Measurements from ENCODE around the gene NOPCHAP1.
"Not testable (repeated sequence)": the region's sequence is repeated elsewhere in the genome, so short reads cannot be mapped to it uniquely, and the experiment has no call there.

Gene NOPCHAP1

DNA sequence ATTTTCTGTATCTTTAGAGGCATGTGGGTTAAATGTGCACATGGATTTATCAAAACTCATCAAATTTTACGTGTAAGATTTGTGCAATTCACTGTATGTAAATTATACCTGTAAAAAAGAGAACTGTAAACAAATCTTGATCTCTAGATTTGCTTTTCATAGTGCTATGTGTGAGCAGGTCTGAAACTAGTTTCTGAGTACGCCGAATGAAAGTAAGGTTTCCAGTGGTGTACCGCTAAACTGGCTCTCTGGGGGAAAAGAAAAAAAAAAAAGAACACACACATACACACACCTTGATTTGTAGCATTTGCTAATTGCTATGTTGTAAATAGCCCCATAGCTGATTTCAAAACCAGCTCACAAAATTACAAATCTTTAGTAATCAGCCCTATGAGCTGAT lies 19.4 kb upstream of the NOPCHAP1 start:
- DNase-seq = no peak

- DNase-seq = no peak
Observed at GRCh38 chr12:104969343-104969742, 16.8 kb upstream of the NOPCHAP1 start.

DNA sequence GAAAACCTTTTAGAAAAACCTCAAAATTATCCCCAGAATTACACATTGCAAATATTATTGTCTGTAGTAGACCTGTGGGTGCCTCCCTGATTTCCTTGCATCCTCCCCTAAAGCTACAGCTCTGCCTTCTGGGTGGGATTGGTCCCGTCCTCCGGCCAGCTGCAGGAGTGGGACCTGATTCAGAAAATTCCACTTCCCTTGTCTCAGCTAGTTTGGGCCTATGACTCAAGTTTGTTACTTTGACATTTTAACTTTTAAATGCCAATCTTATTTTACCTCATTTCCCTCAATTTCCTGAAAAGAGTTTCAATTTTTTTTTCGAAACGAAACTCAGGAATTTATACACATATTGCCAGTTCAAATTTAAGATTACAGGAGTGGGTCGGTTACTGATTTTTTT lies 14.8 kb upstream of the NOPCHAP1 start:
- no peak for DNase-seq

DNA sequence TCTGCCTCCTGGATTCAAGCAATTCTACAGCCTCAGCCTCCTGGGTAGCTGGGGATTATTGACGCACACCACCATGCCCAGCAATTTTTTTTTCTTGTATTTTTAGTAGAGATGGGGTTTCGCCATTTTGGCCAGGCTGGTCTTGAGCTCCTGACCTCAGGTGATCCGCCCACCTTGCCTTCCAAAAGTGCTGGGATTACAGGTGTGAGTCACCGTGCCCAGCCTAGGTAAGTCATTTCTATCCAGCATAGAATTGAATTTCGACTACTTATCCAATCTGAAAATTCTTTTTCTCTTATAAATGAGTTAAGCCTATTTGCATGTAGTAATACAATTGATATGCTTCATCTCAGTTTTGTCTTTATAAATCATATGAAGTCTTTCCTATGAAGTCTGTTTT lies 12.9 kb upstream of the NOPCHAP1 start:
- no peak for DNase-seq

GRCh38 chr12:104974626-104975290 lies 11.4 kb upstream of the NOPCHAP1 start:
- DNase-seq = no peak

DNA sequence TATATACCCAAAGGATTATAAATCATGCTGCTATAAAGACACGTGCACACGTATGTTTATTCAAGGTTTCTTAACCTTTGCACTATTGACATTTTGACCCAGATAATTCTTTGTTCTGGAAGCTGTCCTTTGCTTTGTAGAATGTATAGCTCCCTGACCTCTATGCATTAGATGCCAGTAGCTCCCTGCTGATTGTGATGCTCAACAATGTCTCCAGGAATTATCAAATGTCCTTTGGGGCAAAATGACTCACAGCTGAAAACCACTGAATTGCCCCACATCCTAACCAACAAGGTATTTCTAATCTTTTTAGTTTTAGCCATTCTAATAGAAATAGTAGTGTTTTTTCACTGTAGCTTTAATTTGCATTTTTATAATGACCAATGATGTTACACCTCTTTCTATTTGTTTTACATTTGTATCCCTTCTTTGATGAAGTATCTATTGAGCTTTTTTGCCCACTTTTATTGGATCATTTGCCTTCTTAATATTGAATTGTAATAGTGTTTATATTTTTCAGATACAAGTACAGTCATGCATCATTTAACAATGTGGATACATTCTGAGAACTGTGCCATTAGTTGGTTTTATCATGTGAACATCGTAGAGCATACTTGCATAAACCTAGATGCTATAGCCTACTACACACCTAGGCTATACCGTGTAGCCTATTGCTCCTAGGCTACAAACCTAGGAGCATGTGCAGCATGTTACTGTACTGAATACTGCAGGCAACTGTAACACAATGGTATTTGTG lies 10.4 kb upstream of the NOPCHAP1 start:
- DNase-seq = no peak

- DNase-seq = no peak
Observed at GRCh38 chr12:104976703-104977102, 9.4 kb upstream of the NOPCHAP1 start.

DNA sequence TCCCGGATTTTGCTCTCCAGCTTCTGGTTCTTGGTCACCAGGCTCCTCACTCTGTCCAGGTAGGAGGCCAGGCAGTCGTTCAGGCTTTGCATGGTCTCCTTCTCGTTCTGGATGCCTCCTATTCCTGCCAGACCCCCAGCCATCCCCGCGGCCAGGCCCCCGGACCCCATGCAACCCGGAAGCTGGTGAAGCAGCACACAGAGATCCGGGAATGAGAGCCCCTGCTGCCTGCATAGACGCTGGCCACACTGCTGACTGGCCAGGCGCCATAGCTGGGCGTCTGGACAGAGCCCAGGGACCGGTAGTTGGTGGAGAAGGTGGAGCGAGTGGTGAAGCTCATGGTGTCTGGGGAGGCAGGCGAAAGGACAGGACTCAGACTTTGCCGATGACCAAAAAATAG lies 8.4 kb upstream of the NOPCHAP1 start:
- DNase-seq = not testable (repeated sequence)

- no peak for DNase-seq
Observed at GRCh38 chr12:104985206-104985605, 910 bp upstream of the NOPCHAP1 start.

- DNase-seq = no peak
Observed at GRCh38 chr12:104990950-104991349, 4.8 kb downstream of the NOPCHAP1 start.

DNA sequence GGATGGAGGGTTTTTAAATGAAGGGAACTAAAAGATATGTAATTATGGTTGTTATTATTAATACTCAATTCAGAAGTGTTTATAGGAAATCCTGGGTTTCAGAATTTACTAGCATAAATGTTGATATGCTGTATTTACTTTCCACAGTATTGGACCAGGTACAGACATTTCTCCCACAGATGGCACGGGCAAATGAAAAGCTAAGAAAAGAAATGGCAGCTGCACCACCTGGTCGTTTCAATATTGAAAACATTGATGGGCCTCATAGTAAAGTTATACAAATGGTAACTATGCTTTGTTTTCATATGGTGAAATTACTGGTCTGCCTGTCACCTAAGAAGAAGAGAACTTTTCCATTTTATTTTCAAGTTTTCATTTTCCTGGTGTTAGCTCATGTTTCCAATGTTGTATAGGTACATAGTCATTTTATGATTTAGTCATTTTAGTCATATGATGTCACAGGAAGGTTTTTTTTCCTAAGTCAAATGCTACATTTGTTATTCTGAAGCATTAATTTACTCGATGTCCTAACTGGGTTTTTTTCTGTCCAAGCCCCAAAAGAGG lies 5.5 kb downstream of the NOPCHAP1 start:
- DNase-seq = no peak

DNA sequence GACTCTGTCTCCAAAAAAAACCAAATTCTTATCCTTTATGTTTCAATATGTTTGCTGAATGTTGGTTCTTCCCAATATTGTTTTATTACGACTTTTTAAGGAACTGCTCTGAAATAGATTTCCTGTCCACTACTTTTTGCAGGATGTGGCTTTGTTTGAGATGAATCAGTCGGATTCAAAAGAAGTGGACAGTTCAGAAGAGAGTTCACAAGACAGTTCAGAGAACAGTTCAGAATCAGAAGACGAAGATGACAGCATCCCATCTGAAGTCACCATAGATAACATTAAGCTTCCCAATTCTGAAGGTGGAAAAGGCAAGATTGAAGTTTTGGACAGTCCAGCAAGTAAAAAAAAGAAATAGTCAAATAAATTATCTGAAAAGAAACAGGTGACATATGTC lies 8.2 kb downstream of the NOPCHAP1 start:
- no peak for DNase-seq

- no peak for DNase-seq
Observed at GRCh38 chr12:104997541-104997940, 11.4 kb downstream of the NOPCHAP1 start.

GRCh38 chr12:104998423-104999346 lies 12.6 kb downstream of the NOPCHAP1 start:
- DNase-seq = no peak

DNA sequence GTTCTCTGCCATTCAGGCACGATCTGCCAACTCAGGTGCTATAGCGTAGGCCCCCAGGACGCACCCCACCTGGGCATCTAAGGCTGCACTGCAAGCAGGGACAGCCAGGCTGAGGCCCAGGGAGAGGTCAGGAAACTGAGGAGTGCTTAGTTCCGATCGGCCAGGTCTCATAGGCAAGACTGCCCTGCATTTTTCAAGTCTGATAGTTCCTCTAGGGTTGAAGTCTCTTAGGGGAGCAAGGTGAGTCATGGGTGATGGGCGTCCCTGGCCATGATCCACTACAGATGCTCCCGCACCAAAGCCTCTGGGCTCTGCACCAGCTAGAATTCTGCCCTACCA lies 13.2 kb downstream of the NOPCHAP1 start:
- no peak for DNase-seq

GRCh38 chr12:105001476-105001875 lies 15.4 kb downstream of the NOPCHAP1 start:
- DNase-seq = no peak

DNA sequence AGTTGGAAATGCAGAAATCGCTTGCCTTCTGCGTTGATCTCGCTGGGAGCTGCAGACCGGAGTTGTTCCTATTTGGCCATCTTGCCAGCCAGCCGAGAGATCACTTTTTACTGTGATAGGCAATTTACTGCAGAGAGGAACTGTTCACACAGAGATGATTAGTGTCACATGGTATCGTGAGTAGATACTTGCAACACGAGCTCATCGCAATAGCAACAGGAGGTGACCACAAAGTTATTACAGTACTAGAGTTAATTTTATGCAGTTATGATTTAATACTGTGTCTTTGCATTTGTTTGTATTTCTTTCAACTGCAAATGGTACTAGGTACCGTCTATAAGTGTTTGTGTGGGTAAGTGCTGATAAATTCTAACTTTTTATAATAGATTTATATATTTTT lies 27.8 kb downstream of the NOPCHAP1 start:
- no peak for DNase-seq

DNA sequence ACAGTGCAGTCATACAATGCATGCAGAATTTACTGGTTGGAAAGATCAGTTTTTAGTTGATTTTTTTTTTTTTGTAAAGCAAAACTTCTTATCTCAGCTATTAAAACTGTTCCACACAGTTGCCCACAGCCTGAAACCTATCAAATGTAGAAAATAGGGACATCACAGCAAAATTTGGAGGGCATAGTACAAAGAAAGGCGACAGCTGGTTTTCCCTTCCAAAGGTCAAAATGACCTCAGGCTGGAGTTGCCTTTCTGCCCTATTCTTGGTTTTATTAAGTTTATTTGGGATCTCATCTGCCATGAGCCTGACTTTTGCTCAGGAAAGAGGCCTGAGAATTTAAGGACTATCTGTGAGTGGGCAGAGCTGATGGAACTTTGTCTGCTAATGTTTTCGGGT lies 28.5 kb downstream of the NOPCHAP1 start:
- DNase-seq = no peak

DNA sequence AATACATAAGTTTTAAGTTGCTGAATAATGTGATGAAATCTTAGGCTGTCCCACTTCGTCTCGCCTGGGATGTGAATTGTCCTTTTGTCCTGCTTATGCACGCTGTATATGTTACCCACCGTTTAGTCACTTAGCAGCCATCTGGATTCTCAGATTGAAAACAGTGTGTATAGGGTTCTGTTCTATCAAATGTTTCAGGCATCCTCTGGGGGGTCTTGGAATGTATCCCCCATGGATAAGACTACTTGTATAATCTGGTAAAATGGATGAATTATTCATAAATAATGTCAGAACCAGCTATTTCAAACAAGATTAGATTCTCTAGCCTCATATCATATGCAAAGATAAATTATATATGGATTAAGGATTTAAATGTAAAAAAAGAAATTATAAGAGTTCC lies 29.4 kb downstream of the NOPCHAP1 start:
- no peak for DNase-seq

- no peak for DNase-seq
Observed at GRCh38 chr12:105018012-105018411, 31.9 kb downstream of the NOPCHAP1 start.

GRCh38 chr12:105018776-105019175 lies 32.7 kb downstream of the NOPCHAP1 start:
- no peak for DNase-seq

DNA sequence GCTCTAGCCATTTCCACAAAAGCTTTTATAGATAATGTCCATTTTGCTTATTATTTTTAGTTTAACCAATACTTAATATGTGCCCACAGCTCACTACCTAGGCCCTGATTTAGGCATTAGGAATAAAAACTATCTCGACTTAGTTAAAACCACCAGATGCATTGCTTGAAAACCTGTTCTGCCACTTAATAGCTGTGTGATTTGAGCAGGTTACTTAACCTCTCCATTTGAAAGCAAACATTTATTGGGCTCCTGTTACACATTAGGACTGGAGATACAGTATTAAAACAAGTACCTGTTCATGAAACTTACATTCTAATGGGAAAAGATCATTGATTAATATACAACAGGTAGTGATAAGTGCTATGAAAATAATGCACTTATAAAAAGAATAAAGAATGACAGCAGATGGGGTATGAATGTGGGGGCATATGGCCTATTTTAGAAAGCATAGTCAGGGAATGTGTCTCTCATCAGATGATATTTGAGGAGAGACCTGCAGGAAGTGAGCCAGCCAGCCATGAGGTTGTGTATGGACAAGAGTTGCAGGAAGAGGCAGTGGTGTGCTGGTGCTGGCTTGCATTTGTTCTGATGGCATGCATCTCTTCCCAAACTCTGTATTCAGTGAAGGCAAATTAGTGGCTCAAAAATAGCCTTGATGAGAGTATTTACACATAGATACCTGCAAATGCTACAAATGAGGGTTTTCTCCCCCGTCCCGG lies 34.3 kb downstream of the NOPCHAP1 start:
- DNase-seq = no peak

DNA sequence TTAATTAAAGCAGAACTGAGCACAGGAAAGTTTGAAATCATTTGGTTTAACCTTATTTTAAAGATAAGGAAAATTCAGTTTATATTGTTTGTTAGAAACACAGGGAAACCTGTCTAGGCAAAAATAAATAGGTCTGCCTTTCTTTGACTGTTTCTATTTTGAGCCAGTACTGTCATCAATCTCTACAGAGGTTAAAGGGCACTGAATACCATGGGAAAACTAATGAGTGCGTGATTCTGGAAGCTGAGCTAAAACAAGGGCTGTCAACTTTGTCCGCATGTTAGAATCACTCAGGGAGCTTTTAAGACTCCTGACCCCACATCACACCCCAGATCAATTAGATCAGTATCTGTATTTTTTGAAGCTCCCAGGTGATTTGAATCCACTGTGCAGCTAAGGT lies 38.8 kb downstream of the NOPCHAP1 start:
- DNase-seq = no peak
